Endothelial cell of umbilical vein (primary cell): ENCODE measurements around the gene CERS2.

Experiments used
- EZH2 ChIP-seq: IDR thresholded peaks from 2 replicates; pipeline ENCODE4 v1.6.1; 2012; ENCODE audit warnings: borderline replicate concordance, low read depth, mild to moderate bottlenecking, moderate library complexity, low read length, inconsistent platforms; ENCODE audit not compliant: severe bottlenecking
- GATA2 ChIP-seq: IDR thresholded peaks from 2 replicates; pipeline ENCODE4 v1.7.0; 2011; ENCODE audit warnings: low read depth, mild to moderate bottlenecking, moderate library complexity, mixed read lengths, low read length; ENCODE audit not compliant: insufficient read length, insufficient read depth
- JUN ChIP-seq: IDR thresholded peaks from 2 replicates; pipeline ENCODE4 v1.6.1; 2011; ENCODE audit warnings: borderline replicate concordance, low read depth; ENCODE audit not compliant: insufficient read length, insufficient read depth
- POLR2A ChIP-seq: IDR thresholded peaks from 2 replicates; pipeline ENCODE4 v1.6.1; 2012; ENCODE audit warnings: low read depth, mild to moderate bottlenecking, control low read depth, low read length
- POLR2AphosphoS5 ChIP-seq: IDR thresholded peaks from 2 replicates; pipeline ENCODE4 v1.6.1; 2012; ENCODE audit warnings: low read depth, mild to moderate bottlenecking, control low read depth, low read length, moderate library complexity; ENCODE audit not compliant: insufficient read depth
- TF ChIP-seq, protein P1 (sequence below), 2 donors: IDR thresholded peaks; 1 replicate in 1 of 2; 2 replicates in 1 of 2; pipeline ENCODE4 v1.5.1; 2011; ENCODE audit warnings: low read length in 2 of 2, mild to moderate bottlenecking in 2 of 2, moderate library complexity in 2 of 2, control low read depth in 1 of 2, inconsistent platforms in 1 of 2, low read depth in 1 of 2; ENCODE audit not compliant: insufficient read depth in 1 of 2; ENCODE audit errors: extremely low read depth in 1 of 2
- TF ChIP-seq, protein P2 (sequence below): IDR thresholded peaks from 2 replicates; pipeline ENCODE4 v1.6.1; 2011; ENCODE audit not compliant: insufficient read depth, insufficient read length

DNA sequence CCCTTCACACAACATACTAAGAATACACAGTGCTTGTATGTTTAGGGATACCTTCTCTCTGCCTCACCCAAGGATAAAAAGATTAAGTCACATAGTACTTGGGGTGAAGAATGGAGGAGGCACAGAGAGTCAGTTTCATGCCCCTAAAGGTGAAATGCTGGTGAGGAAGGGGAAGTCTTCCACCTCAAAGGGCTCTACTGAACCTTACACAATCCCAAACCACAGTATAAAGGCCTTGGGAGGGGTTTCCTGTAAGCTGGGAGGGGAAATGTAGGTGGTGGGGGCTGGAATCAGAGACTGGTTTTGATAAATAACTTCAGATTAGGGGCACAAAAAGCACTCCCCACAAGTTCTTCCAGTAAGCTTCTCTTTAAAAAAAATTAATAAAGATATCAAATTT is 28.5 kb upstream of the CERS2 start:
- TF ChIP-seq POLR2AphosphoS5 (no peak), POLR2A (no peak), EZH2 (no peak), JUN (no peak), GATA2 (no peak)
- TF ChIP-seq, protein P1, sequence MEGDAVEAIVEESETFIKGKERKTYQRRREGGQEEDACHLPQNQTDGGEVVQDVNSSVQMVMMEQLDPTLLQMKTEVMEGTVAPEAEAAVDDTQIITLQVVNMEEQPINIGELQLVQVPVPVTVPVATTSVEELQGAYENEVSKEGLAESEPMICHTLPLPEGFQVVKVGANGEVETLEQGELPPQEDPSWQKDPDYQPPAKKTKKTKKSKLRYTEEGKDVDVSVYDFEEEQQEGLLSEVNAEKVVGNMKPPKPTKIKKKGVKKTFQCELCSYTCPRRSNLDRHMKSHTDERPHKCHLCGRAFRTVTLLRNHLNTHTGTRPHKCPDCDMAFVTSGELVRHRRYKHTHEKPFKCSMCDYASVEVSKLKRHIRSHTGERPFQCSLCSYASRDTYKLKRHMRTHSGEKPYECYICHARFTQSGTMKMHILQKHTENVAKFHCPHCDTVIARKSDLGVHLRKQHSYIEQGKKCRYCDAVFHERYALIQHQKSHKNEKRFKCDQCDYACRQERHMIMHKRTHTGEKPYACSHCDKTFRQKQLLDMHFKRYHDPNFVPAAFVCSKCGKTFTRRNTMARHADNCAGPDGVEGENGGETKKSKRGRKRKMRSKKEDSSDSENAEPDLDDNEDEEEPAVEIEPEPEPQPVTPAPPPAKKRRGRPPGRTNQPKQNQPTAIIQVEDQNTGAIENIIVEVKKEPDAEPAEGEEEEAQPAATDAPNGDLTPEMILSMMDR (IDR thresholded peaks at IDR 0.05; ENCODE audit: extremely low read depth in 1 of 2, insufficient read depth in 1 of 2, low read depth in 1 of 2, low read length in 2 of 2) = no peak
- TF ChIP-seq, protein P2, sequence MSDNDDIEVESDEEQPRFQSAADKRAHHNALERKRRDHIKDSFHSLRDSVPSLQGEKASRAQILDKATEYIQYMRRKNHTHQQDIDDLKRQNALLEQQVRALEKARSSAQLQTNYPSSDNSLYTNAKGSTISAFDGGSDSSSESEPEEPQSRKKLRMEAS = no peak
